Trophoblast cell (in vitro differentiated cells and primary cell): ENCODE measurements around the gene RPRD1B.
A peak's percentile ranks its signal among the peaks of the same experiment; 100 is the strongest.

Experiments
- DNase-seq, 2 donors: peaks; one replicate each; pipeline ENCODE4 v3.0.0-alpha.2; 2016
- H2AFZ ChIP-seq: 2 replicates; pipeline ENCODE4 v1.6.1; 2013; ENCODE audit warnings: low read length, moderate library complexity, mild to moderate bottlenecking; ENCODE audit not compliant: insufficient read depth, poor library complexity
- H2AK5ac ChIP-seq: 2 replicates; pipeline ENCODE4 v1.6.1; 2013; ENCODE audit warnings: mild to moderate bottlenecking, low read length
- H2BK120ac ChIP-seq: 2 replicates; pipeline ENCODE4 v1.6.1; 2013; ENCODE audit warnings: low read length, mild to moderate bottlenecking, moderate library complexity; ENCODE audit not compliant: insufficient read depth, poor library complexity
- H2BK12ac ChIP-seq: 2 replicates; pipeline ENCODE4 v1.6.1; 2013; ENCODE audit warnings: mild to moderate bottlenecking, low read length, moderate library complexity
- H2BK5ac ChIP-seq: 2 replicates; pipeline ENCODE4 v1.6.1; 2013; ENCODE audit warnings: low read length, low read depth, moderate library complexity, mild to moderate bottlenecking; ENCODE audit not compliant: poor library complexity
- H3K14ac ChIP-seq: 2 replicates; pipeline ENCODE4 v1.6.1; 2013; ENCODE audit warnings: mild to moderate bottlenecking, low read length
- H3K18ac ChIP-seq: 2 replicates; pipeline ENCODE4 v1.6.1; 2013; ENCODE audit warnings: mild to moderate bottlenecking, low read length
- H3K23ac ChIP-seq: 2 replicates; pipeline ENCODE4 v1.6.1; 2013; ENCODE audit warnings: low read length
- H3K27ac ChIP-seq: 2 replicates; pipeline ENCODE4 v1.5.1; 2013; ENCODE audit warnings: low read depth, mild to moderate bottlenecking, inconsistent platforms, low read length, moderate library complexity
- H3K27me3 ChIP-seq: 2 replicates; pipeline ENCODE4 v1.6.1; 2013; ENCODE audit warnings: inconsistent platforms, mild to moderate bottlenecking, low read length, moderate library complexity; ENCODE audit not compliant: insufficient read depth
- H3K36me3 ChIP-seq, 2 experiments: 1 replicate in 1 of 2; 2 replicates in 1 of 2; pipeline ENCODE4 v1.6.1; 2013; ENCODE audit warnings: low read length in 2 of 2, mild to moderate bottlenecking in 2 of 2, moderate library complexity in 1 of 2; ENCODE audit not compliant: insufficient read depth in 2 of 2, control insufficient read depth in 1 of 2
- H3K4ac ChIP-seq: 2 replicates; pipeline ENCODE4 v1.6.1; 2013; ENCODE audit warnings: low read depth, mild to moderate bottlenecking, low read length, moderate library complexity
- H3K4me1 ChIP-seq, 2 experiments: 1 replicate in 1 of 2; 2 replicates in 1 of 2; pipeline ENCODE4 v1.6.1; 2013; ENCODE audit warnings: low read length in 2 of 2, mild to moderate bottlenecking in 2 of 2, moderate library complexity in 1 of 2; ENCODE audit not compliant: insufficient read depth in 2 of 2, control insufficient read depth in 1 of 2
- H3K4me2 ChIP-seq: 2 replicates; pipeline ENCODE4 v1.6.1; 2013; ENCODE audit warnings: inconsistent platforms, mild to moderate bottlenecking, low read length, moderate library complexity
- H3K4me3 ChIP-seq: 2 replicates; pipeline ENCODE4 v1.5.1; 2013; ENCODE audit warnings: mild to moderate bottlenecking, low read depth, low read length, inconsistent platforms
- H3K79me1 ChIP-seq: one replicate; pipeline ENCODE4 v1.6.1; 2013; ENCODE audit warnings: low read length
- H3K79me2 ChIP-seq: 2 replicates; pipeline ENCODE4 v1.6.1; 2013; ENCODE audit warnings: low read length, mild to moderate bottlenecking; ENCODE audit not compliant: control insufficient read depth, insufficient read depth, poor library complexity
- H3K9ac ChIP-seq: 2 replicates; pipeline ENCODE4 v1.6.1; 2013; ENCODE audit warnings: mild to moderate bottlenecking, low read length
- H3K9me3 ChIP-seq: 2 replicates; pipeline ENCODE4 v1.6.1; 2013; ENCODE audit warnings: low read depth, mild to moderate bottlenecking, control low read depth, inconsistent platforms, low read length; ENCODE audit not compliant: insufficient read depth
- H4K12ac ChIP-seq: 2 replicates; pipeline ENCODE4 v1.6.1; 2013; ENCODE audit warnings: low read depth, mild to moderate bottlenecking, low read length, moderate library complexity
- H4K8ac ChIP-seq: 2 replicates; pipeline ENCODE4 v1.6.1; 2013; ENCODE audit warnings: low read depth, mild to moderate bottlenecking, low read length, moderate library complexity
- H4K91ac ChIP-seq: one replicate; pipeline ENCODE4 v1.6.1; 2013; ENCODE audit warnings: low read depth, mild to moderate bottlenecking, low read length, moderate library complexity
- WGBS: extraction: QIAGEN DNeasy Blood & Tissue Kit; methylation state at CpG from one replicate; pipeline ENCODE4 v1.1.7; 2013; ENCODE audit warnings: missing lambda C conversion rate; ENCODE audit not compliant: insufficient read length, insufficient coverage; ENCODE audit errors: extremely low coverage; 5-methylcytosine and 5-hydroxymethylcytosine counted together

Gene RPRD1B

DNA sequence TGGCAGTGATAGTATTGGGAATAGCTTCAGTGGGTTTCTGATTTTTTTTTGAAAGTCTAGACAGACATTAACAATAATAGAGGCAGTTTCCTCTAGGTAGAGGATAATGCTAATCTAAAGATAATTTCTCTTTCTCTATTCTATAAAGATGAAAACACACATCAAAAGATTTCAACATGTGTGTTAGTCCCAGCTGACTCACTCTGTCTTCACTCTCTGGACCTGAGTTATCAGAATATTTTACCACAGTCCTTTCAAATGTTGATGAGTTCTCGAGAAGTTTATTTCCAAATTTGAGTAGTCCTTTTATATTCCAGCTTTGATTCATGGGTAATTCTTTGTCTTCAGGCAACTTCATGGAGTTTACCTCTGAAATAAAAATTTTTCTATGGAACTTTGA lies 17.1 kb downstream of the RPRD1B start:
- H4K12ac ChIP-seq, result no peak overlapping the region
- H3K4me3 ChIP-seq, result no peak overlapping the region
- H3K9ac ChIP-seq, result no peak overlapping the region
- no peak overlapping the region for H2AFZ ChIP-seq
- H4K8ac ChIP-seq, result no peak overlapping the region
- no peak overlapping the region for H4K91ac ChIP-seq
- H3K4me1 ChIP-seq, result peaks cover 16 to 23% of the 10 kb centered on the region in 2 experiments
- H3K14ac ChIP-seq, result no peak overlapping the region
- no peak overlapping the region for H3K23ac ChIP-seq
- no peak overlapping the region for H3K4me2 ChIP-seq
- H2BK12ac ChIP-seq, result no peak overlapping the region
- peaks cover 2% of the 10 kb centered on the region for H3K79me2 ChIP-seq
- peak in 1 of 2 donors; percentile 25 for DNase-seq
- no peak overlapping the region for H3K4ac ChIP-seq
- H3K27me3 ChIP-seq, result no peaks in the 10 kb centered on the region
- WGBS, result no CpG with 5 or more reads among the region's 1 CpG
- no peaks in the 10 kb centered on the region for H3K9me3 ChIP-seq
- H2BK5ac ChIP-seq, result no peak overlapping the region
- H3K79me1 ChIP-seq, result peaks cover 9% of the 10 kb centered on the region
- H3K18ac ChIP-seq, result no peak overlapping the region
- no peak overlapping the region for H2AK5ac ChIP-seq
- peaks cover 0 to 9% of the 10 kb centered on the region in 2 experiments for H3K36me3 ChIP-seq
- peak overlapping the region; percentile 83 for H3K27ac ChIP-seq
- H2BK120ac ChIP-seq, result no peak overlapping the region

DNA sequence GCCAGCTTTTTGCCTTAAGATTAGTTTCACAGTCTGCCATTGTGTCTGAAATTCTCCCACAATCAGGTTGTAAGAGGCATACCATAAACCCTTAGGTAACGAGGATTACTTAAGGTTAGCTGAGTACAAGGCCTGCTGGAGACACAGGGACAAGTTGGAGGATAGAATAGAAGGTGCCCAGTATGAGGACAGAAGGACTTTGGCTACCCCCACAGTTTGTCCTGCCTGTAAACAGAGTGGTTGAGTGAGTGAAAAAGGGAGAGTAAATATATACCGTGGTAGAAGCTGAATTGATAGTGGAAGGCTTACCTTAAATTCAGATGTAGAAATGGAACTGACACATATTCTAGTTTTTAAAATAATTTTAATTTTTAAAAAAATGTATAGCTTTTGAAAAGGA lies 19.3 kb downstream of the RPRD1B start:
- no CpG with 5 or more reads among the region's 2 CpGs for WGBS
- Histone ChIP-seq H3K4me3 (no peak overlapping the region), H2AK5ac (peak overlapping the region; percentile 30), H3K4ac (no peak overlapping the region), H2BK5ac (peak overlapping the region; percentile 18), H3K79me1 (peaks cover 6% of the 10 kb centered on the region), H3K23ac (no peak overlapping the region), H2BK120ac (no peak overlapping the region), H3K27ac (peak overlapping the region; percentile 55), H3K4me1 (peaks cover 13 to 16% of the 10 kb centered on the region in 2 experiments), H3K79me2 (peaks cover 2% of the 10 kb centered on the region), H2BK12ac (no peak overlapping the region), H3K36me3 (peaks cover 0 to 7% of the 10 kb centered on the region in 2 experiments), H4K12ac (no peak overlapping the region), H3K14ac (peak overlapping the region; percentile 49), H3K18ac (no peak overlapping the region), H4K8ac (no peak overlapping the region), H3K27me3 (no peaks in the 10 kb centered on the region), H4K91ac (no peak overlapping the region), H2AFZ (no peak overlapping the region), H3K4me2 (no peak overlapping the region), H3K9ac (no peak overlapping the region), H3K9me3 (no peaks in the 10 kb centered on the region)
- DNase-seq, result no peak

- Histone ChIP-seq H3K4me3 (no peak overlapping the region), H3K79me2 (peaks cover 2% of the 10 kb centered on the region), H2AFZ (no peak overlapping the region), H3K9ac (no peak overlapping the region), H4K8ac (no peak overlapping the region), H3K23ac (no peak overlapping the region), H3K14ac (no peak overlapping the region), H3K4ac (no peak overlapping the region), H4K91ac (no peak overlapping the region), H3K4me1 (peaks cover 11 to 16% of the 10 kb centered on the region in 2 experiments), H4K12ac (no peak overlapping the region), H3K27me3 (no peaks in the 10 kb centered on the region), H2AK5ac (no peak overlapping the region), H2BK12ac (no peak overlapping the region), H3K18ac (no peak overlapping the region), H2BK5ac (no peak overlapping the region), H3K9me3 (no peaks in the 10 kb centered on the region), H3K27ac (no peak overlapping the region), H3K36me3 (peaks cover 3 to 12% of the 10 kb centered on the region in 2 experiments), H2BK120ac (no peak overlapping the region), H3K79me1 (peaks cover 6% of the 10 kb centered on the region), H3K4me2 (no peak overlapping the region)
- WGBS, result no CpG with 5 or more reads among the region's 2 CpGs
- no peak for DNase-seq
Measured at GRCh38 chr20:38054647-38055046, 21.1 kb downstream of the RPRD1B start.

DNA sequence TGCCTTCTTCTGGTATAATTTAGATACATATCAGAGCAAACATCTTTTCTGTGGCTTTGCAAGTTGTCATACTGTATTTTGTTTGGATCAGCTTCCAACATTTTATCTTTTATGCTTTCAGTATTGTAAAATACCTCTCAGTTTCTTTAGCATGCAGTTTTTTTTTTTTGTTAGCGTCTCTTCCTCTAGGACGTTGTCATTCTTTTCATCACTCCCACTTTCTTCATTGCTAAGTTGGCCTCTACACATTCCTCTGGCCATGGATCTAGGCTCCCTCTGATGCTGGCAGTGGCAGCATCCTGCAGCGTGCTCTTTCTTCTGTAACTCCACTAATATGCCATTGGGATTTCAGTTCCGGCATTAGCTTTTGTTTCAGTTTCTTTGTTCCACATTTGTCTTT lies 21.7 kb downstream of the RPRD1B start:
- Histone ChIP-seq H3K4me3 (no peak overlapping the region), H3K14ac (no peak overlapping the region), H4K8ac (no peak overlapping the region), H4K91ac (no peak overlapping the region), H3K79me2 (peaks cover 2% of the 10 kb centered on the region), H2BK12ac (no peak overlapping the region), H2AFZ (no peak overlapping the region), H2AK5ac (no peak overlapping the region), H3K27ac (no peak overlapping the region), H3K4me1 (peaks cover 11 to 15% of the 10 kb centered on the region in 2 experiments), H3K9ac (no peak overlapping the region), H4K12ac (no peak overlapping the region), H3K4me2 (no peak overlapping the region), H3K23ac (no peak overlapping the region), H2BK5ac (no peak overlapping the region), H3K27me3 (no peaks in the 10 kb centered on the region), H3K36me3 (peaks cover 3 to 16% of the 10 kb centered on the region in 2 experiments), H2BK120ac (no peak overlapping the region), H3K9me3 (no peaks in the 10 kb centered on the region), H3K18ac (no peak overlapping the region), H3K79me1 (peaks cover 6% of the 10 kb centered on the region), H3K4ac (no peak overlapping the region)
- no peak for DNase-seq
- WGBS, result no CpG with 5 or more reads among the region's 4 CpGs
